Gastrocnemius medialis (tissue), 4 donors: ENCODE results near the gene RNF6. TPM values are rescaled to one million over a fixed set of nuclear protein-coding genes. Genes with fewer than 3 reads are reported as not detected.
A peak's percentile ranks its signal among the peaks of the same experiment; 100 is the strongest.

ENCODE experiments used
- ATAC-seq, 2 donors: fragments of 150-250 bp; one replicate each; pipeline ENCODE4 v1.9.1; 2016
- DNase-seq, 2 donors: peaks; one replicate each; pipeline ENCODE4 v3.0.0-alpha.2; 2019
- H3K27ac ChIP-seq, 4 donors: fragments of 200-600 bp; sonication (generic); 1 replicate in 1 of 4; 2 replicates in 3 of 4; pipeline ENCODE4 v1.5.1; 2016 to 2018; ENCODE audit warnings: mild to moderate bottlenecking in 2 of 4, moderate library complexity in 1 of 4
- H3K27me3 ChIP-seq, 3 donors: fragments of 200-600 bp; sonication (generic) in 2 of 3; 1 replicate in 1 of 3; 2 replicates in 2 of 3; pipeline versions ENCODE4 v1.5.1 to v1.6.0; 2016 to 2019; ENCODE audit warnings: mild to moderate bottlenecking in 1 of 3, moderate library complexity in 1 of 3
- H3K36me3 ChIP-seq, 2 donors: fragments of 200-600 bp; sonication (generic) in 1 of 2; one replicate each; pipeline ENCODE4 v1.5.1; 2017 to 2018
- H3K4me1 ChIP-seq, 2 donors: fragments of 200-600 bp; sonication (generic) in 1 of 2; one replicate each; pipeline ENCODE4 v1.5.1; 2016 to 2017; ENCODE audit warnings: mild to moderate bottlenecking in 2 of 2
- H3K4me3 ChIP-seq, 4 donors: fragments of 200-600 bp; sonication (generic) in 3 of 4; 1 replicate in 1 of 4; 2 replicates in 3 of 4; pipeline ENCODE4 v1.5.1; 2016 to 2019; ENCODE audit warnings: mild to moderate bottlenecking in 2 of 4
- H3K9me3 ChIP-seq, 3 donors: fragments of 200-600 bp; sonication (generic) in 2 of 3; 1 replicate in 1 of 3; 2 replicates in 2 of 3; pipeline ENCODE4 v1.5.1; 2016 to 2019
- CTCF ChIP-seq, 5 experiments: fragments of 450-650 bp in 3 of 5; fragments of 200-600 bp in 2 of 5; sonication (generic) in 2 of 5; IDR thresholded peaks in 4 of 5; conservative IDR thresholded peaks in 1 of 5; 1 replicate in 4 of 5; 2 replicates in 1 of 5; pipeline ENCODE4 v1.5.1; 2016 to 2019; ENCODE audit warnings: antibody characterized with exemption in 5 of 5, mild to moderate bottlenecking in 3 of 5, moderate library complexity in 3 of 5
- POLR2A ChIP-seq, 2 donors: fragments of 450-650 bp; IDR thresholded peaks; one replicate each; pipeline ENCODE4 v1.6.1; 2017; ENCODE audit warnings: antibody characterized with exemption in 2 of 2, mild to moderate bottlenecking in 2 of 2, moderate library complexity in 2 of 2
- in situ Hi-C, 4 donors: fragments of 200-750 bp; cut with MboI; loops; one replicate each; pipeline versions ENCODE4 v1.15.0 to v1.8.0; 2017; ENCODE audit warnings: low sequenced_read_pairs in 4 of 4
- intact Hi-C: fragments of 100-400 bp; cut with DNase I; formaldehyde crosslinking; loops from one replicate; pipeline ENCODE4 v1.15.1; 2023; ENCODE audit warnings: low total_unique reads
- total RNA-seq, 4 donors: library from RNA; depleted of rRNA; stranded (reverse); fragments of >200 nt; gene quantifications; one replicate each; pipeline versions ENCODE4 v1.1.0 to v1.2.3, GENCODE V29; 2016

The RNF6 gene
- total RNA-seq, 4 donors from 2014 or later: 28.6 to 36.1 (median 32.2) TPM

DNA sequence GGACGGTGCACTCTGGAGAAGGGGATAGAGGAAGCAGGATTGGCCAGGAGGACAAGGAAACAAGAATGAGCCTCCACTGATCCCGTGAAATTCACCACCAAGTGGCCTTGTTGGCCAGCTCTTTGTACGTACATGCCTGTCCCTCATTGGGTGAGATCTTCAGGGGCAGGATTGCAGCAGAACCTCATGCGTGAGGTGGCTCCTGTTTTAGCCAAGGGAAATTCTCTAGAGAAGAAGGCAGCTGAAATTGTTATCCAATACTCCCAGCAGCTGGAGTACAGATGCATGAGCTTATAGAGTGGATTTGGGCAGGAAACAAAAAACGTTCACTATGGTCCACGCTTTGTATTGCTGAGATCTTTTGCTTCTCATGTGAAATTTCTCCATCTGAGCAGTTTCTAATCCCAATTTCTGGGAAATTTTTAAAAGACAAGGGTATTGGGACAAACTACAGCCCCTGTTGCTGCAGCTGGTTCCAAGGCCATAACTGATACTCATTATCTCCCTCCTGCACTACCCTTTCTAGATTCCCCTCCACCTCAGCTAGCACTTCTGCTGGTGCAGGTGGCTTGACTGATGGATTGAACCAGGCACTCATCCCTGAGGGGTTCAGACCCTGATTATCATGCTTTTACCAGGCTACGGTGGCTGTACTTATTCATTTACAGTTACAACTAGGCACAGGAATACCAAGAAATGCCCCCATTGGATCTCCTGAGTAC lies 3.9 kb upstream of the RNF6 start:
- no peaks in the 10 kb centered on the region for H3K27me3 ChIP-seq
- no peak overlapping the region for H3K4me3 ChIP-seq
- ATAC-seq (no peak), DNase-seq (no peak)
- H3K4me1 ChIP-seq: peaks cover 3 to 6% of the 10 kb centered on the region in 2 donors
- no peak overlapping the region for H3K27ac ChIP-seq
- intact Hi-C loops (no loop called here), in situ Hi-C loops (no loop called here)
- H3K9me3 ChIP-seq: no peaks in the 10 kb centered on the region
- TF ChIP-seq CTCF (IDR thresholded peaks at IDR 0.05 in 4 of 5, conservative IDR thresholded peaks at IDR 0.05 in 1 of 5): no peak
- no peak for TF ChIP-seq POLR2A (IDR thresholded peaks at IDR 0.05)
- no peaks in the 10 kb centered on the region for H3K36me3 ChIP-seq

DNA sequence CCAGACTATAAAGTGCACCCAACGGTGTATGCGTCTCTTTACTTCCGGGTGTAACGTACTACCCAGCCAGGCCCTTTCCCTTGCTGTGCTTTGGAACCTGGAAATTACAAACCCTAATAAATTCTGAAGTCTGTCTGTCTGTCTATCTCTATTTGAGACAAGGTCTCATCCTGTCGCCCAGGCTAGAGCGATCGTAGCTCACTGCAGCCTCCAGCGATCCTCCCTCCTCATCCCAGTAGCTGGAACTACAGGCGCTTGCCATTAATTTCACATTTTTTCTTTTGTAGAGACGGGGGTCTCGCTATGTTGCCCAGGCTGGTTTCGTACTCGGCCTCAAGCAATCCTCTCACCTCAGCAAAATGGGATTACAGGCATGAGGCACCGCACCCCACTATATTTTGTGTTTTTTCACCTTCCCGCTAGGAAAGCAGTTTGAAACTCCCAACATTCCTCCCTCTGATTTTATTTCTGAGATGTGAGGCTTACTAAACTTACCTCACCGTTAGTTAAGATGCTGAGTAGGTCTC lies 469 bp upstream of the RNF6 start:
- Histone ChIP-seq H3K27ac (peak overlapping the region; percentile 93 to 99 (median 96)), H3K36me3 (peaks cover 0 to 24% of the 10 kb centered on the region in 2 donors), H3K4me3 (peak overlapping the region; percentile 89 to 100 (median 94)), H3K4me1 (peaks cover 15 to 24% of the 10 kb centered on the region in 2 donors), H3K27me3 (no peaks in the 10 kb centered on the region), H3K9me3 (no peaks in the 10 kb centered on the region)
- in situ Hi-C loops: no loop called here
- TF ChIP-seq POLR2A (IDR thresholded peaks at IDR 0.05): no peak
- no peak for TF ChIP-seq CTCF (IDR thresholded peaks at IDR 0.05 in 4 of 5, conservative IDR thresholded peaks at IDR 0.05 in 1 of 5)
- intact Hi-C loops: no loop called here
- DNase-seq (no peak), ATAC-seq (peak; percentile 62 to 65)

GRCh38 chr13:26221399-26221720 lies 754 bp downstream of the RNF6 start:
- Histone ChIP-seq H3K36me3 (peaks cover 0 to 36% of the 10 kb centered on the region in 2 donors), H3K4me1 (peaks cover 15 to 28% of the 10 kb centered on the region in 2 donors), H3K27me3 (no peaks in the 10 kb centered on the region), H3K4me3 (peak overlapping the region; percentile 89 to 100 (median 94)), H3K27ac (peak overlapping the region; percentile 93 to 99 (median 96)), H3K9me3 (no peaks in the 10 kb centered on the region)
- ATAC-seq (peak; percentile 48 to 57), DNase-seq (no peak)
- in situ Hi-C loops: no loop called here
- TF ChIP-seq CTCF (IDR thresholded peaks at IDR 0.05 in 4 of 5, conservative IDR thresholded peaks at IDR 0.05 in 1 of 5) (no peak), POLR2A (IDR thresholded peaks at IDR 0.05) (no peak)
- intact Hi-C loops: loop anchor here (1.0 kb wide), 2 partner anchors 33 to 35 kb away; partner anchors contain the start of gene CDK8

DNA sequence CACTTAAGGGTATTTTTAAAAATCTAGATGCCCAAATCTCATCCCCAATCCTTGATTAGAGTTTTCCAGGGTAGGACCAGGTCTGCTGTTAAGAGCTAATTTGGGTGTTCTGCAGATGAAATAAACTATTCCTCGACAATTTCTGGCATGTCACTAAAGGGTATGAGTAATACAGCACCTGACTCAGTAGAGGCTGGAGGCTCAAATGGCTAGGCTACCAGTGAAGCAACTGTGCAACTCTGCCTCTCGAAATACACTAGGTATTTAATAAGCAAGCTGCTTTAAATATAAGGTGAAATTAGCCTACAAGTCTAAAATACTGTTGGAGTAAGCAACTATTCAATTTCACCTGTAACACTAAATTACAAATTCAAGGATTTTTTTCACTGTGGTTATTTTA lies 1.5 kb downstream of the RNF6 start:
- TF ChIP-seq POLR2A (IDR thresholded peaks at IDR 0.05) (no peak), CTCF (IDR thresholded peaks at IDR 0.05 in 4 of 5, conservative IDR thresholded peaks at IDR 0.05 in 1 of 5) (no peak)
- Histone ChIP-seq H3K9me3 (no peaks in the 10 kb centered on the region), H3K36me3 (peaks cover 0 to 44% of the 10 kb centered on the region in 2 donors), H3K4me1 (peaks cover 15 to 34% of the 10 kb centered on the region in 2 donors), H3K4me3 (peak overlapping the region; percentile 89 to 100 (median 94)), H3K27ac (peak overlapping the region; percentile 93 to 99 (median 96)), H3K27me3 (no peaks in the 10 kb centered on the region)
- in situ Hi-C loops (no loop called here), intact Hi-C loops (no loop called here)
- DNase-seq (peak in 1 of 2 donors; percentile 24), ATAC-seq (peak in 1 of 2 donors; percentile 34)
